Pulmonary artery endothelial cell (primary cell): Measurements from ENCODE around the gene ABCB10. TPM values are rescaled to one million over a fixed set of nuclear protein-coding genes. Genes with fewer than 3 reads are reported as not detected.
"Not testable (repeated sequence)": the region's sequence is repeated elsewhere in the genome, so short reads cannot be mapped to it uniquely, and the experiment has no call there.

Experiments
- DNase-seq: peaks from one replicate; pipeline ENCODE4 v3.0.0-alpha.2; 2011; ENCODE audit warnings: low read depth, low spot score
- total RNA-seq: library from RNA; depleted of rRNA; stranded (reverse); fragments of >200 nt; gene quantifications from 2 replicates; pipeline ENCODE4 v1.2.3, GENCODE V29; 2014

Gene ABCB10
- total RNA-seq, 1 donor from 2014 or later: 23.6 TPM

DNA sequence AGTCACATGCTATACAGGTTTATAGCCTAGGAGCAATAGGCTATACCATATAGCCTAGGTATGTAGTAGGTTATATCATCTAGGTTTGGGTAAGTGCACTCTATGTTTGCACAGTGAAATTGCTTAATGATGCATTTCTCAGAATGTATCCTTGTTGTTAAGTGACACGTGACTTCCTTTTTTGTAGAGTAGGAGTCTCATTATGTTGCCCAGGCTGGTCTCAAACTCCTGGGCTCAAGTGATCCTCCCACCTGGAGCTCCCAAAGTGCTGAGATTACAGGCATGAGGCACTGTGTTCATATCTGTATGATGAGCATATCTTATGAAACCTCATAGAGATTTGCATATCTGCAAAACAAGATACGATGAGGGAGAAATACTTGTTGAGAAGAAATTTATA, 13.8 kb upstream of the ABCB10 start:
- no peak for DNase-seq

DNA sequence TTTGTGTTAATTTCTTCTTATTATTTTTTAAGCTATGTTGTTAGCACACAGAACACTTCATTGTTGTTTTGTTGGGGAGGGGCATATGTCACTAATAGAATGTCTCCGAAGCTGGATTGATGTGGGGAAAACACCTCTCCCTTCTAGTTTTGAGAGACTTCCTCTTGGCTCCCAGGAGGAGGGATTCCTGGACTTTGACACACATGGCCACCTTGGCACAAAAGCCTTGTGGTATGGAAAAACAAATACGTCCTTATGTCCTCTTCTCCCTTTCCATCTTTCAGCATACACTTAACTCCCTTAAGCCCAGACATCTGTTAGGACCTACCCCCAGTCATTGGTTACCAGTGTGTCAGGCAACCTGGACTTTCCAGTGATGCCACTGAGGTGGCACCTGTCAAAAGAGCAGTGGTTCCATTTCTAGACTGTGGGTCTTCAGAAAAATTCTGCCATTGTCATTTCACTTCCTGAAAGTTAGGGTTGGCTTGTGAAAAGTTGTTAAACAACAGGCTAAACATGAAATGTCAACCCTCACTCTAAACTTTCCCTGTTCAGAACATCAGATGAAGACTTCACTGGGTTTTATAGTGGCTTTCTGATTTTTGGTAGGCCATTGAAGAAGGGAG, 12.5 kb upstream of the ABCB10 start:
- DNase-seq: no peak

DNA sequence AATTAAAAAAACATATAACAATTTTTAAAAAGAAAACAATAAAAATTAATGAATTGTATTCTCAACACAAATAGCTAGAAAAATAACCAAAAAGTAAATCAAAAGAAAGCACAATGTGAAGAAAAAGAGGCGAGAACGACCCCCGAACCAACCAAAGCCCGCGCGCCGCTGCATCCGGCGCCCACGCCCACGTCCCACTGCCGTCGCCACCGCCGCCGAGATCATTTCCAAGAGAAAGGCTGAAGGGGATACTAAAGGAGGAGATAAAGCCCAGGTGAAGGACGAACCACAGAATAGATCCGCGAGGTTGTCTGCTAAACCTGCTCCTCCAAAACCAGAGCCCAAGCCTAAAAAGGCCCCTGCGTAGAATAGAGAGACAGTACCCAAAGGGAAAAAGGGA, 11.8 kb upstream of the ABCB10 start:
- DNase-seq: no peak

GRCh38 chr1:229567109-229567868, 8.8 kb upstream of the ABCB10 start:
- no peak for DNase-seq

GRCh38 chr1:229563701-229564100, 5.2 kb upstream of the ABCB10 start:
- DNase-seq: no peak

DNA sequence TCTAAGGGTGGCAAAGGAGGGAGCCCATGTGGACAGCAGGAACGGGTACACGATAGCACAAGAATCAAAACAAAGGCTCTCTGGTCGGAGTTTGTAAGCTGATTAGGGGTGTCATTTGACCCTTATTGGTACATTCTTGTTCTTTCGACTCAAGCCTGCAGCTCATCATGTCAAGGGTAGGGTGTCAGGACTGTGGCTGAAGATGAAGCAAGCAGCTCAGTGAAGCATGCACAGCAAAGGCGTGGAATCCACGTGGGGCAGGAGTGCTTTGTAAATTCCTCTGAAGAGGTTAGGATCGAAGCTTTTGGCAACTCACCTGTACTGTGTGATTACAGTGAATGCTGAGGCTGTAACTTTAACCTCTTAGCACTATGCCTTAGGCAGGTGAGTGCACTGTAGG, 4.7 kb upstream of the ABCB10 start:
- no peak for DNase-seq

DNA sequence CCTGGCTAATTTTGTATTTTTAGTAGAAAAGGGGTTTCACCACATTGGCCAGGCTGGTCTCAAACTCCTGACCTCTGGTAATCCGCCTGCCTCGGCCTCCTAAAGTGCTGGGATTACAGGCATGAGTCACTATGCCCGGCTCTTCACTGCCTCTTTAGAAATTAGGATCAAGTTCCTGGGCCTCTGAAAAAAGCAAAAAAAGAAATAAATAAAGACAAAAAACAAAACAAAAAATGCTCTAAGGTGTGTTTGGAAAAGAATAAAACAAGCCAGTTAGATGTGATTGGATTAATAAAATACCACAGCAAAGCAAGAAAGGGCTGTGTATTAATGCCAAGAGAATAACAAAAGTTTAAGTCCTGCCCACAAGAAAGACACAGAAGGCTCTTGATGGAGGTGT, 4.2 kb upstream of the ABCB10 start:
- DNase-seq: no peak

GRCh38 chr1:229561141-229561540, 2.6 kb upstream of the ABCB10 start:
- no peak for DNase-seq

DNA sequence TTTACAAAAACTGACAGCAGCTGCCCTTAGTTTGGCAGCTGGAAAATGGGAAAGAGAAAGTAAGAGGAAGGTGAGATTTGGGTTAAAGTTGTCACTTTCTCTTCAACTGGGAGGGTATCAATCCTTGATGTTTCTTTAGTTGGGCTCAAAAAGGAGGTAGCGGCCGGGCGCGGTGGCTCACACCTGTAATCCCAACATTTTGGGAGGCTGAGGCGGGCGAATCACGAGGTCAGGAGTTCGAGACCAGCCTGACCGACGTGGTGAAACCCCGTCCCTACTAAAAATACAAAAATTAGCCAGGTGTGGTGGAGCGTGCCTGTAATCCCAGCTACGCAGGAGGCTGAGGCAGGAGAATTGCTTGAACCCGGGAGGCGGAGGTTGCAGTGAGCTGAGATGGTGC, 1.6 kb upstream of the ABCB10 start:
- DNase-seq: not testable (repeated sequence)

DNA sequence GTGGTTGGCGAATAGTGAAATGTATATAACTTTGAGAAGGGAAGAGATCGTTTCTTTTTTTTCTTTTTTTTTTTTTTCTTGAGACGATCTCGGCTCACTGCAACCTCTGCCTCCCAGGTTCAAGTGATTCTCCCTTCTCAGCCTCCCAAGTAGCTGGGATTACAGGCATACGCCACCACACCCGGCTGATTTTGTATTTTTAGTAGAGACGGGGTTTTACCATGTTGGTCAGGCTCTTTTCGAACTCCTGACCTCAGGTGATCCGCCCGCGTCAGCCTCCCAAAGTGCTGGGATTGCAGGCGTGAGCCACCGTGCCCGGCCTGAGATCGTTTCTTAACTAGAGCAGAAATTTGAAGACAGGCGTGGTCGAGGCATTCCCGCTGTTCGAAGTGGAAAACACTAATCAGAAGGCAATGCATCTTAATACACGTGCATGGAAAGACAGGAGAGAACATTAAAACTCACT, 862 bp upstream of the ABCB10 start:
- DNase-seq: not testable (repeated sequence)

- no peak for DNase-seq
These were observed 543 bp downstream of the ABCB10 start for GRCh38 chr1:229557913-229558414.

DNA sequence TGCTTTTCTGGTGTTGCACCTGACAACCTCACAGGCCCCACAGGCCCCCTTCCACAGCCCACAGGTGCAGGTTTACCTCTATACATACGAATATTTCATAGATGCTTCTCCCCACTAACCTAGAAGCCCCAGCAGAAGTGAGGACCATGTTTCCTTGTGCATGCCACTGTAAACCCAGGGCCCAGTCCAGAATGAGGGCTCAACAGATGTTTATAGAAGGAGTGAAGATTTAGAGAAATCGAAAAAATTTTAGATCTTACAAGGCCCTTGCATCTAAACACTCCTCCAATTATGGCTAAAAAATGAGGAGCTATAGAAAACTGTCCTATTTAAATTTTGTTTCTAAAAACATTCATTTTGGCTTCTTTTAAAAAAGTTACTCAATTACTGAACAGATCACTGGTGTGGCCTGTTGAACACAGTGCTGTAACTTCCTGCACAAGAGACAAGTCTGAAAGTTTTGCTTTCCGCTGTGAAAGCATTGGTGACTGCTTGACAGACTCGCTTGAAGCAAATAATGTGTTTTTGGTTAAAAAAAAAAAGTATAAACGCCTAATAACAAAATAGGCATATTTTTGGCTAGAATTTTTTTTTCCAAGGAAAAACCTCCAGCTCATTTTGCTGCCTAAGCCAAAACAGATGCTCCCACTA, 1.2 kb downstream of the ABCB10 start:
- DNase-seq: no peak

- no peak for DNase-seq
These were observed 3.5 kb downstream of the ABCB10 start for GRCh38 chr1:229554886-229555621.

DNA sequence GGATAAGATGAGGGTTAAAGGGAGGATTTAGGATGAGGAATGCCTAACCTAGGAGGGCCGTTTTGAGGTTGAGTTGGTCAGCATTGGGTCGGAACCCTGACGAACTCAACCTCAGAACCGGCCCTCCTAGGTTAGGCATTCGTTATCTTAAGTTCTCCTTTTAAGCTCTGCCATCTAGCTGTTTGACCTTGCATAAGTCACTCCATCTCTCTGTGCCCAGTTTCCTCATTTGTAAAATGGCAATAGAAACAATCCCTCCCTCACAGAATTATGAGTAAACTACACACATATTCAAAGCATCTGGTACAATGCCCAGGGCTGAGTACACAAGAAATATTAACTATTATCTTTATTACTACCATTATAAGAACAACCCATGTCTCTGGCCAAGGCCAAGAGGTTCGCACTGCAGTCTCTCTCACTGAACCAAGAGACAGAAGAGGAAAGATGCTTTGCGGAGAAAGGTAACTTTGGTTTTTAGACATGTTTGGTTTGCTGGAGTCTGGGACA, 4.8 kb downstream of the ABCB10 start:
- no peak for DNase-seq

DNA sequence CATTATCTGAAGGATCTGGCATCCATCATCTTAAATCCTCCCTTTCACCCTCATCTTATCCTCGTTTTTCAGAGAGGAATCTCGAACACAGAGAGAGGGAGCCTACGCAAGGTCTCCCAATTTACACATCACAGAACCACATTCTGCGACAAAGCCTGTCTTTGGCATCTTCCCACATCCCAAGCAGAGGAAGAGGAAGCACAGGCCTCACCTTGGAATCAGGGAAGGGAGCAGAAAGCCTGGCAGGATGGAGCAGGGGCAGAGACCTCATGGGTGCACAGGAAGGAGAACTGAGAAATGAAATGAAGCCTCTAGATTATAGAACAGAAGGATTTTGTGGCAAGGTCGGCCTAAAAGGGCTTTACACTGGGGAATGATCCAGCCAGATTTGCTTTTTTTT, 5.8 kb downstream of the ABCB10 start:
- no peak for DNase-seq

- no peak for DNase-seq
These were observed 7.5 kb downstream of the ABCB10 start for GRCh38 chr1:229550812-229551567.

DNA sequence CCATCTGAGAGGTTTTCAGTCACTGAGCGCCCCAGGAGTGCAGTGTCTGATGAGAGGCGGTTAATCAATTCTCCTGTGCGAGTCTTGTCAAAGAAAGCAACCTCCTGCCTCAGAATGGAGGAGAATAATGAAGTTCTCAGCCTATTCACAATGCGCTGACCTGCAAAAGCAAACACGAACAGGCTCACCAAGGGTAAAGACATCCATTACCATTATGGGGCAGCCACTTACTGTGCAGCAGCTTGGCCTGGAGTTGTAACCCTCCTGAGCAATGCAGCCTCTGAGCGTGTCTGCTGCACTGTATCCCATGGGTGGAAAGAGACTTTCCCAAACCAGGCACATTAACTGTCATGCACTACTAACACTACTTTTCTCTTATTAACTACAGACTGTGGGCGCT, 11.0 kb downstream of the ABCB10 start:
- no peak for DNase-seq

GRCh38 chr1:229544587-229544986, 13.9 kb downstream of the ABCB10 start:
- no peak for DNase-seq

DNA sequence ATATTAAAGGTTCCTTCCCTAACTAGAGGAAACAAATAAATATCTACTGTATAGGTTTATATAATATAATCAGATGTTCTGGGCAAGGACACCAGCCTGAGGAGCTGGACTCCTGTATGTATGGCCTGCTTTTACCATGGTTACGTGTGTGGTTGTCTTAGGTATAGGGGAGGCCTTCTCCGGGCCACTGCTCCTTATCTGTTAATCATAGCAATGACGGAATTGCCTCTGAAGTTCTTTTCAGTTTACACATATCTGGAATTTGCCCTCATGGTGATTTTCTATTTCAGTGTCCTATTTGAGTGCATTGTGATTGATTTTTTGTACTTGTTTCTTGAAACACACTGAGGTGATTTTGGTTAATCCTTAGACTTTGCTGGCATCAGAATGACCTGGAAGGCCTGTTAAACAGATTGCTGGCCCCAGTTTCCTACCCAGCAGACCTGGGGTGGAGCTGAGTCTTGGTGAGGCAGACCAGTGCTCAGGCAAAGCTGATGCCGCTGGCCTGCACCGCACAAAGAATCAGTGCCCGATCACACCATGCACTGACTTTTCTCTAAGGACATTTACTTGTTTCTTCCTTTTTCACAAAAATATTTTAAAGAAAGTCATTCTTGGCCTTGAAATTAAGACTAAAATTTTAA, 18.5 kb downstream of the ABCB10 start:
- DNase-seq: no peak

DNA sequence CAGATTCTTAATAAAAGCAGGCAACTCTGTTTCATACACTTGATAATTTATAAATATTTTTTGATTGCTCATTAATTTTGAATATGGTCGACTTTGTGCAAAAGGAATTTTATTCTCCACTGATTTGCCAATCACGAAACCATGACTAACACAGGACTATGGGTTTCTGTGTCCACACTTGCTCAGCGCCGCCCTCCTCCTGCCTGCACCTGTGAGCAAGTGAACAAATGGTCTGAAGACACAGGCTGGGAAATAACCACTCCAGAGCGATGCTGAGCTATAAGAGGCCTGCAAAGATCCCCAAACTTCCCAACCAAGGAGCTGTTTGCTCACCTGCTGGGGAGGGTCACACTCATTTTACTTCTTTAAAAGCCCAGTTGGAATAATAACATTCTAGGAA, 19.6 kb downstream of the ABCB10 start:
- no peak for DNase-seq
